ENCODE measurements around the gene OR14I1. TPM values are rescaled to one million over a fixed set of nuclear protein-coding genes. Genes with fewer than 3 reads are reported as not detected.

The OR14I1 gene
- total RNA-seq, 1 experiment from 2014 or later, result not detected

DNA sequence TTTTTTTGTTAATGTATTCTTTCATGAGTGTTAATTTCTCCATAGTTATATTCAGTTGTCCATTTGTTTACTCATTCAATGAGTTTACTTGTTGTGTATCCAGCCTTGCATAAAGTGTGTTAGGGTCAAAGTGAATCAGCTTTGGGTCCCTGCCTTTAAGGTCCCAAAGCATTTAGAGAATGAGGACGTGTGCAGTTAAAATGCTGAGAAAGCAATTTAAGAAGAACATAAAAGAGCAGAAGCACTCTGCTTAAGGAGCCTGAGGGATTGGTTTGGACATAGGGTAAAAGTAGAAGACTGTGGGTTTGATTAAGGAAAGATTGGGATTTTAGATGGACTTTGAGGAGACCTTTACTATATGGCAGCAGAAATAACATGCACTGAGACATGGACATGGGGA is 3.5 kb downstream of the OR14I1 start:
- no peaks in the 10 kb centered on the region for H3F3A ChIP-seq (ENCODE audit: insufficient read depth, low read depth)
- H3K9me3 ChIP-seq (ENCODE audit: insufficient read depth, low read depth), result no peaks in the 10 kb centered on the region
- BruUV-seq (replicated peaks), result no TSS peak
- intact Hi-C loops (cut with micrococcal nuclease; ENCODE audit: unreplicated experiment), result no loop called here
- CTCF ChIA-PET, result no interaction called here
- no peak overlapping the region for H2AFZ ChIP-seq
- no peaks in the 10 kb centered on the region for H3K4me1 ChIP-seq (replicated peaks; ENCODE audit: insufficient read depth)
- no peaks in the 10 kb centered on the region for H3K36me3 ChIP-seq (ENCODE audit: low read depth)
- no peak overlapping the region for H3K27ac ChIP-seq
- no peak overlapping the region for H3K4me2 ChIP-seq
- no peaks in the 10 kb centered on the region for H3K9me2 ChIP-seq (ENCODE audit: insufficient read depth)
- H3K27me3 ChIP-seq (ENCODE audit: insufficient read depth, low read depth), result no peaks in the 10 kb centered on the region
- H3K4me3 ChIP-seq, result no peak overlapping the region
- DNase-seq, result no peak
- POLR2A ChIA-PET (ENCODE audit: unreplicated experiment), result no interaction called here
- TF ChIP-seq, protein P1, sequence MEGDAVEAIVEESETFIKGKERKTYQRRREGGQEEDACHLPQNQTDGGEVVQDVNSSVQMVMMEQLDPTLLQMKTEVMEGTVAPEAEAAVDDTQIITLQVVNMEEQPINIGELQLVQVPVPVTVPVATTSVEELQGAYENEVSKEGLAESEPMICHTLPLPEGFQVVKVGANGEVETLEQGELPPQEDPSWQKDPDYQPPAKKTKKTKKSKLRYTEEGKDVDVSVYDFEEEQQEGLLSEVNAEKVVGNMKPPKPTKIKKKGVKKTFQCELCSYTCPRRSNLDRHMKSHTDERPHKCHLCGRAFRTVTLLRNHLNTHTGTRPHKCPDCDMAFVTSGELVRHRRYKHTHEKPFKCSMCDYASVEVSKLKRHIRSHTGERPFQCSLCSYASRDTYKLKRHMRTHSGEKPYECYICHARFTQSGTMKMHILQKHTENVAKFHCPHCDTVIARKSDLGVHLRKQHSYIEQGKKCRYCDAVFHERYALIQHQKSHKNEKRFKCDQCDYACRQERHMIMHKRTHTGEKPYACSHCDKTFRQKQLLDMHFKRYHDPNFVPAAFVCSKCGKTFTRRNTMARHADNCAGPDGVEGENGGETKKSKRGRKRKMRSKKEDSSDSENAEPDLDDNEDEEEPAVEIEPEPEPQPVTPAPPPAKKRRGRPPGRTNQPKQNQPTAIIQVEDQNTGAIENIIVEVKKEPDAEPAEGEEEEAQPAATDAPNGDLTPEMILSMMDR (conservative IDR thresholded peaks at IDR 0.05), result no peak
- no peak for TF ChIP-seq EZH2 (IDR thresholded peaks at IDR 0.05; ENCODE audit: low read depth)
- H4K20me1 ChIP-seq (ENCODE audit: insufficient read depth), result no peaks in the 10 kb centered on the region
- H3K79me2 ChIP-seq (ENCODE audit: low read depth), result no peaks in the 10 kb centered on the region

GRCh38 chr1:248697907-248698306 is 4.7 kb downstream of the OR14I1 start:
- H3K9me3 ChIP-seq (ENCODE audit: insufficient read depth, low read depth), result no peaks in the 10 kb centered on the region
- no peak for DNase-seq
- H3K36me3 ChIP-seq (ENCODE audit: low read depth), result no peaks in the 10 kb centered on the region
- no peaks in the 10 kb centered on the region for H3K4me1 ChIP-seq (replicated peaks; ENCODE audit: insufficient read depth)
- BruUV-seq (replicated peaks), result no TSS peak
- no peak overlapping the region for H3K4me3 ChIP-seq
- POLR2A ChIA-PET (ENCODE audit: unreplicated experiment), result no interaction called here
- H3K79me2 ChIP-seq (ENCODE audit: low read depth), result no peaks in the 10 kb centered on the region
- no peak overlapping the region for H3K4me2 ChIP-seq
- no peak overlapping the region for H3K27ac ChIP-seq
- H4K20me1 ChIP-seq (ENCODE audit: insufficient read depth), result no peaks in the 10 kb centered on the region
- intact Hi-C loops (cut with micrococcal nuclease; ENCODE audit: unreplicated experiment), result no loop called here
- CTCF ChIA-PET, result no interaction called here
- H3K27me3 ChIP-seq (ENCODE audit: insufficient read depth, low read depth), result no peaks in the 10 kb centered on the region
- H3F3A ChIP-seq (ENCODE audit: insufficient read depth, low read depth), result no peaks in the 10 kb centered on the region
- TF ChIP-seq EZH2 (IDR thresholded peaks at IDR 0.05; ENCODE audit: low read depth), result no peak
- TF ChIP-seq, protein P1 (conservative IDR thresholded peaks at IDR 0.05), result no peak
- H3K9me2 ChIP-seq (ENCODE audit: insufficient read depth), result no peaks in the 10 kb centered on the region
- H2AFZ ChIP-seq, result no peak overlapping the region

- no peak for TF ChIP-seq EZH2 (IDR thresholded peaks at IDR 0.05; ENCODE audit: low read depth)
- TF ChIP-seq, protein P1 (conservative IDR thresholded peaks at IDR 0.05), result no peak
- H4K20me1 ChIP-seq (ENCODE audit: insufficient read depth), result no peaks in the 10 kb centered on the region
Observed at GRCh38 chr1:248696774-248697173, 5.8 kb downstream of the OR14I1 start.

More at GRCh38 chr1:248696774-248697173, 5.8 kb downstream of the OR14I1 start:
- H3F3A ChIP-seq (ENCODE audit: insufficient read depth, low read depth), result no peaks in the 10 kb centered on the region
- H3K9me3 ChIP-seq (ENCODE audit: insufficient read depth, low read depth), result no peaks in the 10 kb centered on the region
- H3K79me2 ChIP-seq (ENCODE audit: low read depth), result no peaks in the 10 kb centered on the region
- intact Hi-C loops (cut with micrococcal nuclease; ENCODE audit: unreplicated experiment), result no loop called here
- no peak overlapping the region for H2AFZ ChIP-seq
- H3K27ac ChIP-seq, result no peak overlapping the region
- no peak overlapping the region for H3K4me3 ChIP-seq
- no peaks in the 10 kb centered on the region for H3K9me2 ChIP-seq (ENCODE audit: insufficient read depth)
- no peaks in the 10 kb centered on the region for H3K27me3 ChIP-seq (ENCODE audit: insufficient read depth, low read depth)
- ChIA-PET POLR2A (ENCODE audit: unreplicated experiment) (no interaction called here), CTCF (no interaction called here)
- no peak overlapping the region for H3K4me2 ChIP-seq
- no TSS peak for BruUV-seq (replicated peaks)
- no peaks in the 10 kb centered on the region for H3K36me3 ChIP-seq (ENCODE audit: low read depth)
- no peak for DNase-seq
- H3K4me1 ChIP-seq (replicated peaks; ENCODE audit: insufficient read depth), result no peaks in the 10 kb centered on the region

All from PC-9 (cell line).